PC-9 (cell line): ENCODE data around the gene MAGED2. TPM values are rescaled to one million over a fixed set of nuclear protein-coding genes. Genes with fewer than 3 reads are reported as not detected.
"Not testable (repeated sequence)": the region's sequence is repeated elsewhere in the genome, so short reads cannot be mapped to it uniquely, and the experiment has no call there.

ENCODE experiments used
- BruUV-seq: library from RNA; stranded (reverse); fragments of 400-500 nt; replicated peaks from 2 replicates; lab custom pipeline; 2021; lab: Mats Ljungman, UMichigan
- CTCF ChIA-PET: fragments of 300-600 bp; sonication (Branson Sonifier 250); formaldehyde crosslinking; loops from one replicate; lab custom pipeline; 2022; ENCODE audit warnings: antibody characterized with exemption; lab: Charles Lee
- POLR2A ChIA-PET: fragments of 300-600 bp; sonication (Branson Sonifier 250); formaldehyde crosslinking; loops from one replicate; lab custom pipeline; 2022; ENCODE audit warnings: antibody characterized with exemption; ENCODE audit not compliant: unreplicated experiment; lab: Charles Lee
- DNase-seq, 2 experiments: peaks; one replicate each; pipeline versions ENCODE4 v3.0.0 to v3.0.0-alpha.2; 2015 to 2022; ENCODE audit warnings: mixed read lengths in 1 of 2
- H2AFZ ChIP-seq: fragments of 200-600 bp; sonication (generic); 2 replicates; pipeline ENCODE4 v1.8.1; 2017; ENCODE audit warnings: antibody characterized with exemption
- H3F3A ChIP-seq: fragments of 200-600 bp; sonication (generic); 2 replicates; pipeline ENCODE4 v1.8.1; 2017; ENCODE audit warnings: antibody characterized with exemption, mild to moderate bottlenecking, low read depth; ENCODE audit not compliant: insufficient read depth
- H3K27ac ChIP-seq: fragments of 200-600 bp; sonication (generic); 2 replicates; pipeline ENCODE4 v1.6.1; 2016; ENCODE audit warnings: mixed run types
- H3K27me3 ChIP-seq: fragments of 200-600 bp; sonication (generic); 2 replicates; pipeline ENCODE4 v1.6.1; 2016; ENCODE audit warnings: low read depth, mixed run types; ENCODE audit not compliant: insufficient read depth
- H3K36me3 ChIP-seq: fragments of 200-600 bp; sonication (generic); 2 replicates; pipeline ENCODE4 v1.6.1; 2016; ENCODE audit warnings: low read depth, mixed run types
- H3K4me1 ChIP-seq: fragments of 200-600 bp; sonication (generic); replicated peaks from 2 replicates; pipeline ENCODE4 v1.6.1; 2016; ENCODE audit warnings: mixed run types; ENCODE audit not compliant: insufficient read depth
- H3K4me2 ChIP-seq: fragments of 200-600 bp; sonication (generic); 2 replicates; pipeline ENCODE4 v1.6.1; 2017; ENCODE audit warnings: mixed run types
- H3K4me3 ChIP-seq: fragments of 200-600 bp; sonication (generic); 2 replicates; pipeline ENCODE4 v1.6.1; 2016; ENCODE audit warnings: mixed run types
- H3K79me2 ChIP-seq: fragments of 200-600 bp; sonication (generic); 2 replicates; pipeline ENCODE4 v1.6.1; 2017; ENCODE audit warnings: low read depth, mixed run types
- H3K9me2 ChIP-seq: fragments of 200-600 bp; sonication (generic); 2 replicates; pipeline ENCODE4 v1.8.1; 2017; ENCODE audit warnings: mild to moderate bottlenecking; ENCODE audit not compliant: insufficient read depth
- H3K9me3 ChIP-seq: fragments of 200-600 bp; sonication (generic); 2 replicates; pipeline ENCODE4 v1.8.1; 2016; ENCODE audit warnings: low read depth; ENCODE audit not compliant: insufficient read depth
- H4K20me1 ChIP-seq: fragments of 200-600 bp; sonication (generic); 2 replicates; pipeline ENCODE4 v1.8.1; 2017; ENCODE audit not compliant: insufficient read depth
- EZH2 ChIP-seq: fragments of 200-600 bp; sonication (generic); IDR thresholded peaks from 2 replicates; pipeline ENCODE4 v1.8.0; 2017; ENCODE audit warnings: antibody characterized with exemption, low read depth
- intact Hi-C: fragments of 100-400 bp; cut with micrococcal nuclease; formaldehyde crosslinking; loops from one replicate; pipeline ENCODE4 v1.10.0; 2022; ENCODE audit not compliant: unreplicated experiment
- total RNA-seq: library from RNA; stranded (reverse); gene quantifications from 2 replicates; pipeline ENCODE4 v1.2.3, GENCODE V29; 2021
- TF ChIP-seq, protein P1 (sequence below): fragments of 200-600 bp; sonication (generic); conservative IDR thresholded peaks from 2 replicates; pipeline ENCODE4 v1.6.1; 2017; ENCODE audit warnings: mixed run types, antibody characterized with exemption, mild to moderate bottlenecking, moderate library complexity

Gene MAGED2
- total RNA-seq, 1 experiment from 2014 or later = 108 TPM

DNA sequence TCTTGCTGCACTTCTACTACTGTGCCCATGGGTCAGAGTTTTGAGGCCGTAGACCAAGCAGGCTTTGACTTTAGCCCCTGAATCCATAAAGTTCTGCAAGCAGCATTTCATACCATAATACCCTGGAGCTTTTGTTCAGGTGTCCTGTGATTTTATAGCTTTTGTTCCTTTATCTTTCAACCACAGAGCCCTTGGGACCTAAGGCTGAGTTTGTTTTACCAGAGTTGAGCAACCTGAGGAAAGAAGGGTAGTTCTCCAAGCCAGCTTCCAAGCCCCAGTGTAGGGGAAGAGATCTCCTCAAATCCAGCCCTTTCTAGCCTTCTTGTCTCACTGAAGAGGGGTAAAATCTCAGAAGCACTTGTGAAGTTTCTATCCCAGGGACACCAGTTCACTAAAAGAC, 35.1 kb downstream of the MAGED2 start:
- POLR2A ChIA-PET = no interaction called here
- Histone ChIP-seq H3K4me1 (no peaks in the 10 kb centered on the region), H4K20me1 (no peaks in the 10 kb centered on the region), H3K79me2 (no peaks in the 10 kb centered on the region), H3K4me2 (no peak overlapping the region), H3K27ac (no peak overlapping the region), H3F3A (no peaks in the 10 kb centered on the region), H2AFZ (no peak overlapping the region), H3K4me3 (no peak overlapping the region), H3K27me3 (peaks cover 3% of the 10 kb centered on the region; the same call in 1 of the 2 replicates), H3K9me2 (no peaks in the 10 kb centered on the region), H3K9me3 (no peaks in the 10 kb centered on the region), H3K36me3 (no peaks in the 10 kb centered on the region)
- CTCF ChIA-PET = no interaction called here
- BruUV-seq = no TSS peak
- DNase-seq = no peak
- intact Hi-C loops = no loop called here
- TF ChIP-seq EZH2 = no peak
- TF ChIP-seq, protein P1, sequence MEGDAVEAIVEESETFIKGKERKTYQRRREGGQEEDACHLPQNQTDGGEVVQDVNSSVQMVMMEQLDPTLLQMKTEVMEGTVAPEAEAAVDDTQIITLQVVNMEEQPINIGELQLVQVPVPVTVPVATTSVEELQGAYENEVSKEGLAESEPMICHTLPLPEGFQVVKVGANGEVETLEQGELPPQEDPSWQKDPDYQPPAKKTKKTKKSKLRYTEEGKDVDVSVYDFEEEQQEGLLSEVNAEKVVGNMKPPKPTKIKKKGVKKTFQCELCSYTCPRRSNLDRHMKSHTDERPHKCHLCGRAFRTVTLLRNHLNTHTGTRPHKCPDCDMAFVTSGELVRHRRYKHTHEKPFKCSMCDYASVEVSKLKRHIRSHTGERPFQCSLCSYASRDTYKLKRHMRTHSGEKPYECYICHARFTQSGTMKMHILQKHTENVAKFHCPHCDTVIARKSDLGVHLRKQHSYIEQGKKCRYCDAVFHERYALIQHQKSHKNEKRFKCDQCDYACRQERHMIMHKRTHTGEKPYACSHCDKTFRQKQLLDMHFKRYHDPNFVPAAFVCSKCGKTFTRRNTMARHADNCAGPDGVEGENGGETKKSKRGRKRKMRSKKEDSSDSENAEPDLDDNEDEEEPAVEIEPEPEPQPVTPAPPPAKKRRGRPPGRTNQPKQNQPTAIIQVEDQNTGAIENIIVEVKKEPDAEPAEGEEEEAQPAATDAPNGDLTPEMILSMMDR = no peak

DNA sequence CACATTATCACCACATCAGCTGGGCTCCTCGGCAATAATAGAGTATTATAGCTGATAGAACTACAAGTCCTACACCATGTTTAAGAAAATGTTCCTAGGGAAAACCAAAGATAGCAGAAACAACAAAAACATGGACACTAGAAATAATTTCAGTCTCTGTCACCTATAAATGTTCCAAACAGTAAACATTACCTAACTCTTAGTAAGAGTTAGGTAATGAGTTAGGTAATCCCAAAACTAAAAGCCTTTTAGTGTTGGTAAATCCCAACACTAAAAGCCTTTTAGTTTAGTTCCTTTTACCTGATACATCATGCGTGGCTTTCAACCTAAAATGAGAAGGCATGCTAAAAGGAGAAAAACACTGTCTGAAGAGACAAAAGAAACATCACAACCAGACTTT, 35.5 kb downstream of the MAGED2 start:
- H3K4me3 ChIP-seq = no peak overlapping the region
- CTCF ChIA-PET = no interaction called here
- POLR2A ChIA-PET = no interaction called here
- peaks cover 3% of the 10 kb centered on the region; the same call in 1 of the 2 replicates for H3K27me3 ChIP-seq
- no peaks in the 10 kb centered on the region for H3K4me1 ChIP-seq
- no peak overlapping the region for H3K27ac ChIP-seq
- no peaks in the 10 kb centered on the region for H3K79me2 ChIP-seq
- H3K36me3 ChIP-seq = no peaks in the 10 kb centered on the region
- H2AFZ ChIP-seq = no peak overlapping the region
- H4K20me1 ChIP-seq = no peaks in the 10 kb centered on the region
- no TSS peak for BruUV-seq
- H3K9me2 ChIP-seq = no peaks in the 10 kb centered on the region
- TF ChIP-seq, protein P1 = no peak
- TF ChIP-seq EZH2 = no peak
- no peaks in the 10 kb centered on the region for H3K9me3 ChIP-seq
- no peak for DNase-seq
- intact Hi-C loops = no loop called here
- H3F3A ChIP-seq = no peaks in the 10 kb centered on the region
- no peak overlapping the region for H3K4me2 ChIP-seq

DNA sequence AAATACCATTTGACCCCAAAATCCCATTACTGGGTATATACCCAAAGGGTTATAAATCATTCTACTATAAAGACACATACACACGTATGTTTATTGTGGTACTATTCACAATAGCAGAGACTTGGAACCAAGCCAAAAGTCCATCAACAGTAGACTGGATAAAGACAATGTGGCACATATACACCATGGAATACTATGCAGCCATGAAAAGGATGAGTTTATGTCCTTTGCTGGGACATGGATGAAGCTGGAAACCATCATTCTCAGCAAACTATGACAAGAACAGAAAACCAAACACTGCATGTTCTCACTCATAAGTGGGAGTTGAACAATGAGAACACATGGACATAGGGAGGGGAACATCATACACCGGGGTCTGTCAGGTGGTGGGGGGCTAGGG, 40.2 kb downstream of the MAGED2 start:
- H3K27me3 ChIP-seq, POLR2A ChIA-PET, CTCF ChIA-PET, H3K79me2 ChIP-seq, H3K4me2 ChIP-seq, H3K4me3 ChIP-seq, intact Hi-C loops, H3K27ac ChIP-seq, H3F3A ChIP-seq, H2AFZ ChIP-seq, H3K9me2 ChIP-seq, H4K20me1 ChIP-seq, H3K4me1 ChIP-seq, H3K9me3 ChIP-seq, DNase-seq, BruUV-seq, H3K36me3 ChIP-seq: not testable (repeated sequence)

DNA sequence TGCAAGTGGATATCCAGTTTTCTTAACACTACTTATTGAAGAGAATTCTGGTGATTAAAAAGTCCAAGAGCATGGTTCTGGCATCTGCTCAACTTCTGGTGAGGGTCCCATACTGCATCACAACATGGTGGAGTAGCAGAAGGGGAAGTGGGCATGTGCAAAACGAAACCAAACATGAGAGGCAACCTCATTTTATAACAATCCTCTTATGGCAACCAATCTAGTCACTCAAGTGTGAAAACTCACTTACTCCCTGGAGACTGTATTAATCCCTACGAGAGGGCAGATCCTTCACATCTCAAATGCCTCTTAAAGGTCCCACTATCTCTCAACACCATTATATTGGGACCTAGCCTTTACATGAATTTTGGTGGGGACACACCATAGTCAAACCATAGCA, 57.7 kb downstream of the MAGED2 start:
- no peaks in the 10 kb centered on the region for H3F3A ChIP-seq
- intact Hi-C loops = no loop called here
- DNase-seq = no peak
- H3K9me3 ChIP-seq = no peaks in the 10 kb centered on the region
- no peak overlapping the region for H3K27ac ChIP-seq
- no peaks in the 10 kb centered on the region for H3K79me2 ChIP-seq
- no peak overlapping the region for H2AFZ ChIP-seq
- CTCF ChIA-PET = no interaction called here
- H3K4me3 ChIP-seq = no peak overlapping the region
- TF ChIP-seq, protein P1 = no peak
- no peak for TF ChIP-seq EZH2
- no peak overlapping the region for H3K4me2 ChIP-seq
- no peaks in the 10 kb centered on the region for H4K20me1 ChIP-seq
- H3K27me3 ChIP-seq = no peaks in the 10 kb centered on the region
- H3K4me1 ChIP-seq = no peaks in the 10 kb centered on the region
- no peaks in the 10 kb centered on the region for H3K9me2 ChIP-seq
- no peaks in the 10 kb centered on the region for H3K36me3 ChIP-seq
- POLR2A ChIA-PET = no interaction called here
- BruUV-seq = no TSS peak
